H1 (cell line): Measurements from ENCODE around the gene BECN2. TPM values are rescaled to one million over a fixed set of nuclear protein-coding genes. Genes with fewer than 3 reads are reported as not detected.

ENCODE experiments used
- CTCF ChIA-PET: fragments of 300-600 bp; sonication (Branson Sonifier 250); formaldehyde crosslinking; loops from one replicate; lab custom pipeline; 2021; ENCODE audit not compliant: partially characterized antibody; lab: Charles Lee
- POLR2A ChIA-PET: fragments of 300-600 bp; sonication (Branson Sonifier 250); formaldehyde crosslinking; loops from one replicate; lab custom pipeline; 2021; ENCODE audit warnings: inconsistent platforms; ENCODE audit not compliant: partially characterized antibody; lab: Charles Lee
- DNase-seq, 2 experiments: peaks; one replicate each; pipeline versions ENCODE4 v3.0.0 to v3.0.0-alpha.2; 2010 to 2022; ENCODE audit warnings: low spot score in 2 of 2, low read depth in 1 of 2, mixed read lengths in 1 of 2
- FAIRE-seq: peaks from 2 replicates; lab custom pipeline; 2011; peaks lifted over from hg19 to GRCh38; lab: Jason Lieb, UNC
- H2AFZ ChIP-seq: 2 replicates; pipeline ENCODE4 v1.8.1; 2012; ENCODE audit warnings: low read length, inconsistent platforms
- H2AK5ac ChIP-seq: 2 replicates; pipeline ENCODE4 v1.6.1; 2013; ENCODE audit warnings: low read depth, low read length
- H2BK120ac ChIP-seq: replicated peaks from 2 replicates; pipeline ENCODE3; 2013; ENCODE audit warnings: low read depth, low read length, inconsistent platforms
- H2BK12ac ChIP-seq: 2 replicates; pipeline ENCODE4 v1.6.1; 2013; ENCODE audit warnings: low read depth, low read length
- H2BK15ac ChIP-seq: 2 replicates; pipeline ENCODE4 v1.6.1; 2013; ENCODE audit warnings: low read length
- H2BK20ac ChIP-seq: 2 replicates; pipeline ENCODE4 v1.6.1; 2013; ENCODE audit warnings: low read length
- H2BK5ac ChIP-seq: 2 replicates; pipeline ENCODE4 v1.6.1; 2013; ENCODE audit warnings: low read depth, low read length
- H3K14ac ChIP-seq: 2 replicates; pipeline ENCODE4 v1.6.1; 2013; ENCODE audit warnings: inconsistent platforms; ENCODE audit not compliant: insufficient read length
- H3K18ac ChIP-seq: 2 replicates; pipeline ENCODE4 v1.6.1; 2013; ENCODE audit warnings: low read length; ENCODE audit errors: extremely low read depth
- H3K23ac ChIP-seq: 2 replicates; pipeline ENCODE4 v1.6.1; 2013; ENCODE audit warnings: inconsistent platforms; ENCODE audit not compliant: insufficient read length
- H3K23me2 ChIP-seq: 2 replicates; pipeline ENCODE4 v1.6.1; 2013; ENCODE audit warnings: low read depth, low read length
- H3K27ac ChIP-seq: 2 replicates; pipeline ENCODE4 v1.6.1; 2011; ENCODE audit warnings: low read depth, low read length, inconsistent platforms
- H3K27me3 ChIP-seq, 4 experiments: replicated peaks in 1 of 4; 1 replicate in 1 of 4; 2 replicates in 3 of 4; pipeline versions ENCODE4 v1.6.1 to v1.8.1; 2011 to 2013; ENCODE audit warnings: low read length in 3 of 4, mild to moderate bottlenecking in 3 of 4, inconsistent platforms in 2 of 4, mixed read lengths in 2 of 4, moderate library complexity in 1 of 4; ENCODE audit not compliant: control insufficient read depth in 3 of 4, insufficient read depth in 3 of 4; ENCODE audit errors: extremely low read depth in 1 of 4
- H3K36me3 ChIP-seq, 4 experiments: 2 replicates each; pipeline versions ENCODE4 v1.6.1 to v1.8.1; 2011 to 2013; ENCODE audit warnings: mild to moderate bottlenecking in 4 of 4, low read length in 3 of 4, moderate library complexity in 2 of 4, control low read depth in 1 of 4, inconsistent platforms in 1 of 4; ENCODE audit not compliant: insufficient read depth in 4 of 4, control insufficient read depth in 2 of 4
- H3K4ac ChIP-seq: replicated peaks from 2 replicates; pipeline ENCODE3; 2013; ENCODE audit warnings: low read length, low read depth, mixed read lengths, inconsistent platforms; ENCODE audit not compliant: insufficient read length
- H3K4me1 ChIP-seq, 4 experiments: replicated peaks in 1 of 4; 1 replicate in 1 of 4; 2 replicates in 3 of 4; pipeline versions ENCODE4 v1.6.1 to v1.8.1; 2011 to 2013; ENCODE audit warnings: low read length in 3 of 4, inconsistent platforms in 2 of 4, mixed read lengths in 1 of 4; ENCODE audit not compliant: insufficient read depth in 4 of 4, control insufficient read depth in 3 of 4
- H3K4me2 ChIP-seq, 2 experiments: 2 replicates each; pipeline versions ENCODE4 v1.6.1 to v1.8.1; 2011 to 2013; ENCODE audit warnings: low read depth in 2 of 2, low read length in 2 of 2, control low read depth in 1 of 2, inconsistent platforms in 1 of 2, mild to moderate bottlenecking in 1 of 2; ENCODE audit not compliant: insufficient read depth in 1 of 2
- H3K4me3 ChIP-seq, 4 experiments: fragments of 200-600, 300-600 bp in 1 of 4; sonication (generic), shearing (Covaris generic), sonication (Bioruptor Twin) in 1 of 4; 2 replicates each; pipeline versions ENCODE4 v1.5.1 to v1.8.1; 2011 to 2016; ENCODE audit warnings: low read length in 4 of 4, low read depth in 3 of 4, control low read depth in 2 of 4, inconsistent platforms in 2 of 4, mild to moderate bottlenecking in 2 of 4, mixed read lengths in 1 of 4, moderate library complexity in 1 of 4; ENCODE audit not compliant: insufficient read depth in 2 of 4; ENCODE audit errors: extremely low read depth in 1 of 4
- H3K56ac ChIP-seq: replicated peaks from 2 replicates; pipeline ENCODE3; 2013; ENCODE audit warnings: low read depth, mild to moderate bottlenecking, mixed read lengths, low read length, inconsistent platforms; ENCODE audit not compliant: insufficient read length
- H3K79me1 ChIP-seq: 2 replicates; pipeline ENCODE4 v1.6.1; 2013; ENCODE audit warnings: low read depth, low read length, control low read depth
- H3K79me2 ChIP-seq, 2 experiments: 2 replicates each; pipeline versions ENCODE4 v1.6.1 to v1.8.1; 2012 to 2013; ENCODE audit warnings: low read length in 2 of 2, mild to moderate bottlenecking in 2 of 2, inconsistent platforms in 1 of 2; ENCODE audit not compliant: insufficient read depth in 2 of 2, control insufficient read depth in 1 of 2
- H3K9ac ChIP-seq, 4 experiments: replicated peaks in 1 of 4; 1 replicate in 1 of 4; 2 replicates in 3 of 4; pipeline versions ENCODE4 v1.6.1 to v1.8.1; 2011 to 2013; ENCODE audit warnings: low read depth in 3 of 4, low read length in 3 of 4, control low read depth in 2 of 4, mild to moderate bottlenecking in 2 of 4, moderate library complexity in 2 of 4, inconsistent platforms in 1 of 4; ENCODE audit errors: extremely low read depth in 1 of 4
- H3K9me3 ChIP-seq, 2 experiments: 2 replicates each; pipeline versions ENCODE4 v1.6.1 to v1.8.1; 2012 to 2013; ENCODE audit warnings: mild to moderate bottlenecking in 2 of 2, moderate library complexity in 2 of 2, control low read depth in 1 of 2, inconsistent platforms in 1 of 2, low read depth in 1 of 2, low read length in 1 of 2, mixed read lengths in 1 of 2; ENCODE audit not compliant: insufficient read depth in 2 of 2
- H4K20me1 ChIP-seq, 2 experiments: replicated peaks in 1 of 2; 2 replicates each; pipeline versions ENCODE3 to v1.8.1; 2011 to 2013; ENCODE audit warnings: inconsistent platforms in 2 of 2, low read length in 2 of 2, mild to moderate bottlenecking in 1 of 2; ENCODE audit not compliant: insufficient read depth in 2 of 2, control insufficient read depth in 1 of 2
- H4K5ac ChIP-seq: 2 replicates; pipeline ENCODE4 v1.6.1; 2013; ENCODE audit warnings: low read length, low read depth, mixed read lengths, inconsistent platforms; ENCODE audit not compliant: insufficient read length
- H4K8ac ChIP-seq: 2 replicates; pipeline ENCODE4 v1.8.0; 2013; ENCODE audit warnings: mild to moderate bottlenecking, moderate library complexity, low read length, inconsistent platforms; ENCODE audit not compliant: insufficient read depth; ENCODE audit errors: extremely low read depth
- H4K91ac ChIP-seq: replicated peaks from 2 replicates; pipeline ENCODE3; 2013; ENCODE audit warnings: low read length, mixed read lengths, inconsistent platforms; ENCODE audit not compliant: insufficient read length
- CBX5 ChIP-seq: fragments of 300-800, 300-1000 bp; sonication (generic); IDR thresholded peaks from 2 replicates; pipeline ENCODE4 v1.7.1; 2016; ENCODE audit warnings: antibody characterized with exemption, low read length, low read depth
- CTBP2 ChIP-seq: IDR thresholded peaks from 2 replicates; pipeline ENCODE4 v1.7.0; 2011; ENCODE audit warnings: borderline replicate concordance, mild to moderate bottlenecking, moderate library complexity, mixed read lengths, low read length; ENCODE audit not compliant: insufficient read depth, insufficient read length
- EP300 ChIP-seq, 2 experiments: IDR thresholded peaks; 1 replicate in 1 of 2; 2 replicates in 1 of 2; pipeline ENCODE4 v1.6.1; 2011 to 2012; ENCODE audit warnings: low read depth in 2 of 2, low read length in 2 of 2, mild to moderate bottlenecking in 2 of 2, borderline replicate concordance in 1 of 2, inconsistent platforms in 1 of 2, moderate library complexity in 1 of 2
- KDM4A ChIP-seq: IDR thresholded peaks from one replicate; pipeline ENCODE4 v1.7.1; 2012; ENCODE audit warnings: low read depth, mild to moderate bottlenecking, moderate library complexity, low read length, inconsistent platforms; ENCODE audit not compliant: severe bottlenecking
- POLR2A ChIP-seq, 2 experiments: IDR thresholded peaks; 1 replicate in 1 of 2; 2 replicates in 1 of 2; pipeline ENCODE4 v1.6.1; 2011; ENCODE audit warnings: low read depth in 2 of 2, low read length in 2 of 2, mild to moderate bottlenecking in 2 of 2; ENCODE audit errors: control extremely low read depth in 1 of 2
- POLR2AphosphoS5 ChIP-seq: IDR thresholded peaks from 2 replicates; pipeline ENCODE4 v1.6.1; 2011; ENCODE audit warnings: low read depth, low read length
- RXRA ChIP-seq: IDR thresholded peaks from 2 replicates; pipeline ENCODE4 v1.6.1; 2011; ENCODE audit warnings: low read depth, mild to moderate bottlenecking, low read length, moderate library complexity; ENCODE audit not compliant: insufficient read depth
- SAP30 ChIP-seq: fragments of 300-600 bp; sonication (generic); IDR thresholded peaks from 2 replicates; pipeline ENCODE4 v1.7.1; 2012; ENCODE audit warnings: low read length, moderate library complexity, mild to moderate bottlenecking, inconsistent platforms; ENCODE audit not compliant: insufficient read depth, insufficient replicate concordance
- WGBS, 2 experiments: shearing (Covaris generic) in 1 of 2; methylation state at CpG; one replicate each; pipeline versions ENCODE4 v1.1.6 to v1.1.7; 2013 to 2015; ENCODE audit warnings: low lambda C conversion rate in 2 of 2, mixed read lengths in 2 of 2, inconsistent platforms in 1 of 2, low coverage in 1 of 2, missing lambda C conversion rate in 1 of 2; ENCODE audit not compliant: insufficient replicate concordance in 2 of 2, insufficient coverage in 1 of 2, insufficient read length in 1 of 2; ENCODE audit errors: extremely low coverage in 1 of 2, missing lambda C conversion rate in 1 of 2; 5-methylcytosine and 5-hydroxymethylcytosine counted together
- polyA plus RNA-seq, 7 experiments: library from polyadenylated mRNA; depleted of rRNA in 3 of 7; stranded (reverse) in 5 of 7; unstranded in 2 of 7; fragments of >200 nt in 5 of 7; fragments of 200-250 nt in 2 of 7; gene quantifications; 1 replicate in 5 of 7; 2 replicates in 1 of 7; 4 replicates in 1 of 7; pipeline versions ENCODE4 v1.2.1 to v1.2.3, GENCODE V29; 2011 to 2013; ENCODE audit warnings: missing spikeins in 2 of 7, mixed read lengths in 2 of 7
- total RNA-seq: library from RNA; stranded (reverse); fragmentation: NEBNext Ultra II Directional; extraction: Animal tissue kit (Norgen Biotek cat#: 25700); gene quantifications from 2 replicates; pipeline ENCODE4 v1.2.1, GENCODE V29; 2021
- TF ChIP-seq, protein P1 (sequence below): IDR thresholded peaks from 2 replicates; pipeline ENCODE4 v1.6.1; 2012; ENCODE audit warnings: inconsistent platforms
- TF ChIP-seq, protein P2 (sequence below), 3 experiments: IDR thresholded peaks; 1 replicate in 2 of 3; 2 replicates in 1 of 3; pipeline versions ENCODE4 v1.5.1 to v1.6.1; 2011; ENCODE audit warnings: low read length in 3 of 3, mild to moderate bottlenecking in 3 of 3, inconsistent platforms in 2 of 3, low read depth in 1 of 3, moderate library complexity in 1 of 3; ENCODE audit not compliant: insufficient read depth in 1 of 3; ENCODE audit errors: control extremely low read depth in 1 of 3

The BECN2 gene
- total and polyA plus RNA-seq, 2 of the 8 experiments (the other 6 are each of a cell fraction or from before 2014, with no cell fraction given), result not detected

DNA sequence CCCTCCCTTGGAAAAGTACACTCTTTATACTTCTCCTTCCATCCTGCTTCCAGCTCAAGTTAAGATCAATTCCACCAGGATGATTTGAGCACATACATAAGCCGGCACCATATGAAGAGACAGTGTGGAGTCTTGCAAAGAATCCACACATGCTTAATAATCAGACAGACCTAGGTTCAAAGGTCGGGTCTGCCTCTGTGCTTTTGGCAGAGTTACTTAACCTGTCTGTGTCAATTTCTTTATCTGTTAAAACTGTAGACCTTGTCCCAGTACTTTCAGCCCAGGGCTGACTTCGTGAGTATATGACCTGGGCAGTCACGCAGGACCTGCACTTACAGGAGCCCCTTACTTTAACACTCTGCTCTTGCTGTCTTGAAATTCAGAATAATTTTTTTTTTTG is 30.2 kb upstream of the BECN2 start:
- no peak overlapping the region for H2AFZ ChIP-seq
- no peak overlapping the region for H4K91ac ChIP-seq
- no peak overlapping the region for H2BK5ac ChIP-seq
- no peaks in the 10 kb centered on the region for H3K4me1 ChIP-seq
- no peak overlapping the region for H3K14ac ChIP-seq
- FAIRE-seq (no peak), DNase-seq (no peak)
- no peak overlapping the region for H3K56ac ChIP-seq
- H2AK5ac ChIP-seq, result no peak overlapping the region
- H3K23me2 ChIP-seq, result no peaks in the 10 kb centered on the region
- no peak overlapping the region for H2BK120ac ChIP-seq
- no peaks in the 10 kb centered on the region for H3K36me3 ChIP-seq
- no peak overlapping the region for H3K4ac ChIP-seq
- ChIA-PET POLR2A (no interaction called here), CTCF (interaction anchor here (1.5 kb wide), 1 partner anchor 31 kb away, joined by 4 read pairs; no protein-coding TSS in a partner anchor)
- H3K9ac ChIP-seq, result no peak overlapping the region
- no peaks in the 10 kb centered on the region for H3K79me2 ChIP-seq
- H3K4me3 ChIP-seq, result no peak overlapping the region
- no peak overlapping the region for H4K5ac ChIP-seq
- H4K8ac ChIP-seq, result no peak overlapping the region
- no peaks in the 10 kb centered on the region for H3K79me1 ChIP-seq
- no peaks in the 10 kb centered on the region for H3K9me3 ChIP-seq
- H3K23ac ChIP-seq, result no peak overlapping the region
- H2BK12ac ChIP-seq, result no peak overlapping the region
- no peak overlapping the region for H3K18ac ChIP-seq
- 67% methylated on average over 4 of the region's 4 CpGs; no CpG with 5 or more reads in 1 of the 2 experiments for WGBS, 2 experiments
- no peak overlapping the region for H3K27ac ChIP-seq
- no peaks in the 10 kb centered on the region for H3K27me3 ChIP-seq
- no peaks in the 10 kb centered on the region for H4K20me1 ChIP-seq
- H2BK20ac ChIP-seq, result no peak overlapping the region
- no peak overlapping the region for H3K4me2 ChIP-seq
- no peak overlapping the region for H2BK15ac ChIP-seq
- TF ChIP-seq, protein P1, sequence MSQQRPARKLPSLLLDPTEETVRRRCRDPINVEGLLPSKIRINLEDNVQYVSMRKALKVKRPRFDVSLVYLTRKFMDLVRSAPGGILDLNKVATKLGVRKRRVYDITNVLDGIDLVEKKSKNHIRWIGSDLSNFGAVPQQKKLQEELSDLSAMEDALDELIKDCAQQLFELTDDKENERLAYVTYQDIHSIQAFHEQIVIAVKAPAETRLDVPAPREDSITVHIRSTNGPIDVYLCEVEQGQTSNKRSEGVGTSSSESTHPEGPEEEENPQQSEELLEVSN, result no peak
- TF ChIP-seq CTBP2 (no peak), POLR2AphosphoS5 (no peak), SAP30 (no peak), POLR2A (IDR thresholded peaks at IDR 0.05; ENCODE audit: control extremely low read depth in 1 of 2, low read depth in 2 of 2, low read length in 2 of 2) (no peak), KDM4A (no peak), EP300 (IDR thresholded peaks at IDR 0.05; ENCODE audit: borderline replicate concordance in 1 of 2, low read depth in 2 of 2, low read length in 2 of 2) (no peak), CBX5 (no peak), RXRA (no peak)
- TF ChIP-seq, protein P2, sequence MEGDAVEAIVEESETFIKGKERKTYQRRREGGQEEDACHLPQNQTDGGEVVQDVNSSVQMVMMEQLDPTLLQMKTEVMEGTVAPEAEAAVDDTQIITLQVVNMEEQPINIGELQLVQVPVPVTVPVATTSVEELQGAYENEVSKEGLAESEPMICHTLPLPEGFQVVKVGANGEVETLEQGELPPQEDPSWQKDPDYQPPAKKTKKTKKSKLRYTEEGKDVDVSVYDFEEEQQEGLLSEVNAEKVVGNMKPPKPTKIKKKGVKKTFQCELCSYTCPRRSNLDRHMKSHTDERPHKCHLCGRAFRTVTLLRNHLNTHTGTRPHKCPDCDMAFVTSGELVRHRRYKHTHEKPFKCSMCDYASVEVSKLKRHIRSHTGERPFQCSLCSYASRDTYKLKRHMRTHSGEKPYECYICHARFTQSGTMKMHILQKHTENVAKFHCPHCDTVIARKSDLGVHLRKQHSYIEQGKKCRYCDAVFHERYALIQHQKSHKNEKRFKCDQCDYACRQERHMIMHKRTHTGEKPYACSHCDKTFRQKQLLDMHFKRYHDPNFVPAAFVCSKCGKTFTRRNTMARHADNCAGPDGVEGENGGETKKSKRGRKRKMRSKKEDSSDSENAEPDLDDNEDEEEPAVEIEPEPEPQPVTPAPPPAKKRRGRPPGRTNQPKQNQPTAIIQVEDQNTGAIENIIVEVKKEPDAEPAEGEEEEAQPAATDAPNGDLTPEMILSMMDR (IDR thresholded peaks at IDR 0.05; ENCODE audit: control extremely low read depth in 1 of 3, insufficient read depth in 1 of 3, low read depth in 1 of 3, low read length in 3 of 3), result no peak
